ENCODE measurements around the gene CSTF3. TPM values are rescaled to one million over a fixed set of nuclear protein-coding genes. Genes with fewer than 3 reads are reported as not detected.

CSTF3 gene
- total RNA-seq, 1 donor: 31.5 TPM

DNA sequence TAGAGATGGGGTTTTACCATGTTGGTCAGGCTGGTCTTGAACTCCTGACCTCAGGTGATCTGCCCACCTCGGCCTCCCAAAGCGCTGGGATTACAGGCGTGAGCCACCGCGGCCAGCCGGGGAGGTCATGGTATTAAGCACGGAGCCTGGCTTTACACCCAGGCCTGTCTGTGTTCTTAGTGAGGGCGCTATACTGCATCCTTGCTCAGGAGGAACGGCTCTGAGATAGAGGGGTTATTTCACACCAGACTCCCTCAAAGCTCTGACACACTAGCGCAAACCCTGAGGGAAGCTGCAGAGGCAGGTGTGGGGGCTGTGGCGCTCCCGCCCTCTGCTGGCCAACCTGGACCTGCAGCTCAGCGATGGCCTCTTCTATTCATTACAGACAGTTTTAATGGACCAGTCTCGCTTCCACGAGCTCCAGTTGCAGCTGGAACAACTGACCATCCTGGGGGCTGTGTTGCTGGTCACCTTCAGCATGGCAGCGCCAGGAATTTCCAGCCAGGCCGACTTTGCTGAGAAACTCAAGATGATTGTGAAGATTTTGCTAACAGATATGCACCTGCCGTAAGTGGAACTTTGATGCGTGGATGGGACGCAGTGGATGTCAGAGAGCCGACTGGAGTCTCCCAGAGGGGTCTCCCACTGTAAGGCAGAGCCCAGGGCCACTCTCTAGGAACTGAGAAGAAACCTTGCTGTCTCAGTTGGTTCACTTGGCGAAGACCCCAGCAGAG, 95.7 kb downstream of the CSTF3 start:
- H3K4me3 ChIP-seq (ENCODE audit: low read depth, low read length): no peak overlapping the region
- TF ChIP-seq, protein P1, sequence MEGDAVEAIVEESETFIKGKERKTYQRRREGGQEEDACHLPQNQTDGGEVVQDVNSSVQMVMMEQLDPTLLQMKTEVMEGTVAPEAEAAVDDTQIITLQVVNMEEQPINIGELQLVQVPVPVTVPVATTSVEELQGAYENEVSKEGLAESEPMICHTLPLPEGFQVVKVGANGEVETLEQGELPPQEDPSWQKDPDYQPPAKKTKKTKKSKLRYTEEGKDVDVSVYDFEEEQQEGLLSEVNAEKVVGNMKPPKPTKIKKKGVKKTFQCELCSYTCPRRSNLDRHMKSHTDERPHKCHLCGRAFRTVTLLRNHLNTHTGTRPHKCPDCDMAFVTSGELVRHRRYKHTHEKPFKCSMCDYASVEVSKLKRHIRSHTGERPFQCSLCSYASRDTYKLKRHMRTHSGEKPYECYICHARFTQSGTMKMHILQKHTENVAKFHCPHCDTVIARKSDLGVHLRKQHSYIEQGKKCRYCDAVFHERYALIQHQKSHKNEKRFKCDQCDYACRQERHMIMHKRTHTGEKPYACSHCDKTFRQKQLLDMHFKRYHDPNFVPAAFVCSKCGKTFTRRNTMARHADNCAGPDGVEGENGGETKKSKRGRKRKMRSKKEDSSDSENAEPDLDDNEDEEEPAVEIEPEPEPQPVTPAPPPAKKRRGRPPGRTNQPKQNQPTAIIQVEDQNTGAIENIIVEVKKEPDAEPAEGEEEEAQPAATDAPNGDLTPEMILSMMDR (IDR thresholded peaks at IDR 0.05; ENCODE audit: insufficient read depth, low read depth, low read length): peak; percentile 91
- peak; percentile 68 for DNase-seq (ENCODE audit: low read depth)

DNA sequence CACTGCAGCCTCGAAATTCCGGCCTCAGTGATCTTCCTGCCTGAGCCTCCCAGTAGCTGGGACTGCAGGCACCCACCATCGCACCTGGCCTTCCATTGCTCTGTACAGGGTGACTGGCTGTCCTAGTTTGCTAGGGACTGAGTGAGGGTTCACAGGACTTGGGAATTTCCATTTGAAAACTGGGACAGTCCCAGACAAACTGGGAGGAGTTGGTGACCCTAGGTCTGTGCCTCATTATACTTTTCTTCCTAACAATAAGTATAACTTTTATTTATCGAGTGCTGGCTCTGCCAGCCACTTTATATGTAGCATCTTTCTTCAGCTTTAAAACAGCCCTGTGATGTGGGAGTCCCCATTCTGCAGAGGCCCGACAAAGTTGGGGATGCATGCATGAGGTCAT, 96.4 kb downstream of the CSTF3 start:
- TF ChIP-seq, protein P1 (IDR thresholded peaks at IDR 0.05; ENCODE audit: insufficient read depth, low read depth, low read length): no peak
- no peak overlapping the region for H3K4me3 ChIP-seq (ENCODE audit: low read depth, low read length)
- no peak for DNase-seq (ENCODE audit: low read depth)

DNA sequence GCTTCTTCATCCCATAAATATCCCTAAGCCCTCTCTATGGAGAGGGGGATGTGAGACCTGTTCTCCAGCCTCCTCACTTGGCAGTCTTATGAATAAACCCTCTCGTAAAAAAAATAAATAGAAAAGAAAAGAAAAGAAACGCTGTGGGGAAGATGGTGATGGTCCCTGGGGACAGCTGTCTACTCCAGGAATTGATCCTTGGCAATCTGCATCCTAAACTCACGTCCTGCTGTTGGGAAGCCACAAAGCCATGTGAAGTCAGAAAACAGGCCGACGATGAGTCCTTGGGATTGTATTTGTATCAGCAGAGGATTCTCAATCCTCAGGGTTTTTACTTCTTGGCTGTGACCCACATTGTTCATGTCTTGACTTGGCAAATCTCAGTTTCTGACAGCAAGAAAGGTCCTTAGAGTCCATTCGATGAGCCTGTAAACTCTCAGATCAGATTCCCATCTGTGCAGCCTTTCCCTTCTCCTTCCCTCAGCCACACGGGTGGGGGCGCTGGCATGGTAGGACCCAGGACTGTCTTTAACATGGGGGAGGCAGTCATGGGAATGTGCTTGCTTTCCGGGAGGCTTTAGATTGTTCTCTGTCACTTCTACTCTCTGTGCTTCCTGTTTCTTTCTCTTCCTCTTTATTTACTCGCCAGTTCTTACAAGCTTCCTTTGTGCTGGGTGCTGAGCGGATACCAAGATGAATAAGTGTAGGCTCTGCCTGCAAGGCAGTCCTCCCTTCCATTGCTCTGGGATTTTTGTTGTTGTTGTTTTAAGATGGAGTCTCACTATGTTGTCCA, 97.1 kb downstream of the CSTF3 start:
- DNase-seq (ENCODE audit: low read depth): no peak
- TF ChIP-seq, protein P1 (IDR thresholded peaks at IDR 0.05; ENCODE audit: insufficient read depth, low read depth, low read length): no peak
- H3K4me3 ChIP-seq (ENCODE audit: low read depth, low read length): no peak overlapping the region

DNA sequence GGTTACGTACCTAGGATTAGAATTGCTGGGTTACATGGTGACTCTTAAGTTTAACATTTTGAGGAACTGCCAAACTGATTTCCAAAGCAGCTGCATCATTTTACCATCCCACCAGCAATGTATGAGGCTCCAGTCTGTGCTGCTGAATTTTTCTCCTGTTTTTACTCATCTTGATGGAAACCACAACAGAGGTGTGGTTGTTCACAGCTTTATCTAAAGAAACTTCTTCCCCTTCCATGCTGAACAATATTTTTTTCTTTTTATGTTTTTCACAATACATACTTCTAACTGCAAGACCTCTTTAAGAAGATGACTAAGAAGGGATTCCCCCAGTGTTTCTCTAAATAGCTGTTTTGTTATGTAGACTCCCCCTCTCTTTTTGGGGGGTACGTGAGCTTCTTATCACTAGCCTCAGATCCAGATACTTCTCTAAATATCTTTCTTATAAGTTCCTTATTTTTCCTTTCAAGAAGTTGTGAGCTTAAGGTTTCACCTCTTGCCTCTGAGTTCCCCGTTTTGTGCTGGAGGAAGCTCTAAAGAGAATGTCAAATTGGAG, 97.9 kb downstream of the CSTF3 start:
- peak; percentile 61 for DNase-seq (ENCODE audit: low read depth)
- TF ChIP-seq, protein P1 (IDR thresholded peaks at IDR 0.05; ENCODE audit: insufficient read depth, low read depth, low read length): no peak

DNA sequence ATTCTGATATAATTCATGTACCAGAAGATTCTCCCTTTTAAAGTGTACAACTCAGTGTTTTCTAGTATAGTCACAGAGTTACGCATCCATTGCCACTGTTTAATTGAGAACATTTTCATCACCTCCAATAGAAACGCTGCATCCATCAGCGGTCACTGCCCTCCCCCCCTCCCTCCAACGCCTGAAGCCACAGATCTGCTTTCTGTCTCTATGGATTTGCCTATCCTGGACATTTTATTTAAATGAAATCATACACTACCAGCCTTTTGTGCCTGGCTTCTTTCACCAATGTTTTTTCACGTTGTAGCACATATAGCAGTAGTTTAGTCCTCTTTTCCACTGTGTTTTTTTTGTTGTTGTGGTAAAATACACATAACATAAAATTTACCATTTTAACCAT, 99.1 kb downstream of the CSTF3 start:
- H3K4me3 ChIP-seq (ENCODE audit: low read depth, low read length): no peak overlapping the region
- peak; percentile 60 for DNase-seq (ENCODE audit: low read depth)
- TF ChIP-seq, protein P1 (IDR thresholded peaks at IDR 0.05; ENCODE audit: insufficient read depth, low read depth, low read length): no peak

More for the DNA sequence above, 97.9 kb downstream of the CSTF3 start:
- H3K4me3 ChIP-seq (ENCODE audit: low read depth, low read length): no peak overlapping the region

DNA sequence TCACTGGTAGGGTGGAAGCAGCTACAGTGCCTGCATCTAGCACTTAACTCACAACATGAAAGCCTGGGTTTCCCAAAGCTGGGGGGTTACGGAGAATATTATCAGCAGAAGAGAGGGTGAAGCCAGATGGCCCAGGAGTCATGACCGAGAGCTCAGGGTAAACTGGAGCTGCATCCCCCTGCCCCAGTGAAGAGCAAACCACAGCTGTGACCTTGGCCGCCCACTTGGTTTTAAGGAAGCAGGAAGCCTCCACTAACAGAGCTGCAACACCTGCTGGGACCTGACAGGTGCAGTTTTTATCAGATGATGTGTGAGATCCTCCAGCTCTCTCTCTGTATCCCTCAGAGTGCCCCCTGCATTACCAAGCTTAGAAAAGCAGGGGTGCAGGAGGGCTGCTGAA, 101.0 kb downstream of the CSTF3 start:
- TF ChIP-seq, protein P1 (IDR thresholded peaks at IDR 0.05; ENCODE audit: insufficient read depth, low read depth, low read length): no peak
- no peak overlapping the region for H3K4me3 ChIP-seq (ENCODE audit: low read depth, low read length)
- no peak for DNase-seq (ENCODE audit: low read depth)
